AG09309 (cell line): Measurements from ENCODE around the gene SINHCAF.
"Not testable (repeated sequence)": the region's sequence is repeated elsewhere in the genome, so short reads cannot be mapped to it uniquely, and the experiment has no call there.

Source experiments
- DNase-seq: peaks from one replicate; pipeline ENCODE4 v3.0.0-alpha.2; 2010; ENCODE audit warnings: low read depth
- H3K4me3 ChIP-seq: 2 replicates; pipeline ENCODE4 v1.5.1; 2011; ENCODE audit warnings: mild to moderate bottlenecking, low read depth, low read length, moderate library complexity; ENCODE audit not compliant: control insufficient read depth
- CTCF ChIP-seq: IDR thresholded peaks from 2 replicates; pipeline ENCODE4 v1.5.1; 2011; ENCODE audit warnings: mild to moderate bottlenecking, low read depth, low read length, inconsistent platforms; ENCODE audit not compliant: insufficient read depth, control insufficient read depth; ENCODE audit errors: missing control alignments

SINHCAF gene

GRCh38 chr12:31279390-31279924 lies 46.5 kb downstream of the SINHCAF start:
- DNase-seq = no peak
- no peak for TF ChIP-seq CTCF
- no peak overlapping the region for H3K4me3 ChIP-seq

GRCh38 chr12:31278832-31279231 lies 47.1 kb downstream of the SINHCAF start:
- no peak for TF ChIP-seq CTCF
- no peak overlapping the region for H3K4me3 ChIP-seq
- DNase-seq = no peak

GRCh38 chr12:31278424-31278823 lies 47.5 kb downstream of the SINHCAF start:
- DNase-seq = no peak
- TF ChIP-seq CTCF = no peak
- no peak overlapping the region for H3K4me3 ChIP-seq

GRCh38 chr12:31277081-31277480 lies 48.9 kb downstream of the SINHCAF start:
- no peak overlapping the region for H3K4me3 ChIP-seq
- TF ChIP-seq CTCF = no peak
- no peak for DNase-seq

GRCh38 chr12:31275491-31275890 lies 50.5 kb downstream of the SINHCAF start:
- DNase-seq = no peak
- no peak for TF ChIP-seq CTCF
- H3K4me3 ChIP-seq = no peak overlapping the region

- TF ChIP-seq CTCF = no peak
- no peak for DNase-seq
- H3K4me3 ChIP-seq = no peak overlapping the region
Measured at GRCh38 chr12:31274520-31275300, 51.2 kb downstream of the SINHCAF start.

GRCh38 chr12:31273794-31274193 lies 52.2 kb downstream of the SINHCAF start:
- not testable (repeated sequence) for H3K4me3 ChIP-seq

More at GRCh38 chr12:31273794-31274193, 52.2 kb downstream of the SINHCAF start:
- DNase-seq = not testable (repeated sequence)
